HCT116 (cell line): ENCODE measurements around the gene IFT57. TPM values are rescaled to one million over a fixed set of nuclear protein-coding genes. Genes with fewer than 3 reads are reported as not detected.

Experiments used
- ATAC-seq: fragments of 200-7000 bp; cut with Tn5 transposase; 2 replicates; pipeline ENCODE4 v1.9.1; 2020; ENCODE audit warnings: mild to moderate bottlenecking, moderate library complexity
- BruUV-seq: library from RNA; stranded (reverse); fragments of 400-500 nt; replicated peaks from 2 replicates; lab custom pipeline; 2021; lab: Mats Ljungman, UMichigan
- CTCF ChIA-PET: fragments of 300-600 bp; sonication (Branson Sonifier 250); formaldehyde crosslinking; loops from one replicate; lab custom pipeline; 2021; ENCODE audit warnings: antibody characterized with exemption; lab: Charles Lee
- POLR2A ChIA-PET: fragments of 300-600, 350-600 bp; sonication (Branson Sonifier 250); formaldehyde crosslinking; loops from one replicate; lab custom pipeline; 2021; ENCODE audit warnings: antibody characterized with exemption; lab: Charles Lee
- RAD21 ChIA-PET, 2 experiments: fragments of 300-600 bp; sonication (Branson Sonifier 250); formaldehyde crosslinking; loops; one replicate each; lab custom pipeline; 2023; ENCODE audit warnings: low total read pairs in 2 of 2; ENCODE audit not compliant: uncharacterized antibody in 2 of 2, unreplicated experiment in 2 of 2, low non-redundant PET in 1 of 2; lab: Charles Lee
- DNase-seq: peaks from one replicate; pipeline ENCODE4 v3.0.0-alpha.2; 2010; ENCODE audit warnings: low read depth, low spot score
- H2AFZ ChIP-seq: fragments of 200-600 bp; shearing (Covaris generic), sonication (generic); 2 replicates; pipeline ENCODE4 v1.6.1; 2017; ENCODE audit warnings: low read depth, mixed run types, mixed read lengths, antibody characterized with exemption, low read length; ENCODE audit not compliant: poor library complexity, severe bottlenecking
- H3K27ac ChIP-seq: 2 replicates; pipeline ENCODE4 v1.5.1; 2012; ENCODE audit warnings: low read depth, low read length
- H3K27me3 ChIP-seq: fragments of 200-600 bp; sonication (generic); 2 replicates; pipeline ENCODE4 v1.6.1; 2016; ENCODE audit warnings: mixed run types, low read length, mixed read lengths; ENCODE audit not compliant: insufficient read depth
- H3K36me3 ChIP-seq, 2 experiments: fragments of 200-500 bp in 1 of 2; fragments of 200-600 bp in 1 of 2; sonication (Bioruptor generic) in 1 of 2; sonication (generic) in 1 of 2; 2 replicates each; pipeline versions ENCODE4 v1.5.1 to v1.6.1; 2014 to 2016; ENCODE audit warnings: low read length in 2 of 2, inconsistent platforms in 1 of 2, mixed read lengths in 1 of 2, mixed run types in 1 of 2; ENCODE audit not compliant: insufficient read depth in 2 of 2, control insufficient read depth in 1 of 2
- H3K4me1 ChIP-seq, 2 experiments: fragments of 200-600 bp in 1 of 2; sonication (generic) in 1 of 2; 2 replicates each; pipeline versions ENCODE4 v1.5.1 to v1.6.1; 2012 to 2017; ENCODE audit warnings: low read length in 2 of 2, inconsistent platforms in 1 of 2, mild to moderate bottlenecking in 1 of 2, mixed read lengths in 1 of 2, mixed run types in 1 of 2, moderate library complexity in 1 of 2; ENCODE audit not compliant: insufficient read depth in 2 of 2, control insufficient read depth in 1 of 2
- H3K4me2 ChIP-seq: fragments of 200-600 bp; sonication (generic); 2 replicates; pipeline ENCODE4 v1.6.1; 2017; ENCODE audit warnings: mixed run types, low read length, mixed read lengths
- H3K4me3 ChIP-seq, 2 experiments: fragments of 200-600 bp in 1 of 2; sonication (generic) in 1 of 2; replicated peaks in 1 of 2; 2 replicates each; pipeline ENCODE4 v1.5.1; 2011 to 2016; ENCODE audit warnings: low read length in 2 of 2, control low read depth in 1 of 2, low read depth in 1 of 2, mild to moderate bottlenecking in 1 of 2, mixed read lengths in 1 of 2, mixed run types in 1 of 2
- H3K79me2 ChIP-seq: fragments of 200-600 bp; sonication (generic); 2 replicates; pipeline ENCODE4 v1.6.1; 2017; ENCODE audit warnings: mild to moderate bottlenecking, mixed run types, low read length, moderate library complexity, mixed read lengths; ENCODE audit not compliant: insufficient read depth
- H3K9ac ChIP-seq: fragments of 200-600 bp; sonication (generic); 2 replicates; pipeline ENCODE4 v1.6.1; 2016; ENCODE audit warnings: low read length, mixed read lengths
- H3K9me2 ChIP-seq: fragments of 200-600 bp; sonication (generic), shearing (Covaris generic); 2 replicates; pipeline ENCODE4 v1.6.1; 2017; ENCODE audit warnings: mixed run types, mild to moderate bottlenecking, moderate library complexity; ENCODE audit not compliant: insufficient read depth
- H3K9me3 ChIP-seq, 2 experiments: fragments of 200-500 bp in 1 of 2; fragments of 200-600 bp in 1 of 2; sonication (Bioruptor generic) in 1 of 2; sonication (generic) in 1 of 2; 2 replicates each; pipeline ENCODE4 v1.6.1; 2014 to 2017; ENCODE audit warnings: low read length in 2 of 2, mixed read lengths in 2 of 2, inconsistent platforms in 1 of 2, low read depth in 1 of 2, mild to moderate bottlenecking in 1 of 2, mixed run types in 1 of 2, moderate library complexity in 1 of 2; ENCODE audit not compliant: control insufficient read depth in 1 of 2, insufficient read depth in 1 of 2
- H4K20me1 ChIP-seq: fragments of 200-600 bp; sonication (generic), shearing (Covaris generic); 2 replicates; pipeline ENCODE4 v1.6.1; 2017; ENCODE audit warnings: mixed run types, mild to moderate bottlenecking, moderate library complexity; ENCODE audit not compliant: insufficient read depth
- CBX3 ChIP-seq: IDR thresholded peaks from 2 replicates; pipeline ENCODE4 v1.6.1; 2012; ENCODE audit warnings: low read depth
- EGR1 ChIP-seq: IDR thresholded peaks from 2 replicates; pipeline ENCODE4 v1.6.1; 2012; ENCODE audit warnings: low read depth
- EZH2 ChIP-seq: fragments of 200-600 bp; sonication (generic); IDR thresholded peaks from 2 replicates; pipeline ENCODE4 v1.6.1; 2017; ENCODE audit warnings: antibody characterized with exemption, mixed run types
- FOSL1 ChIP-seq: IDR thresholded peaks from 2 replicates; pipeline ENCODE4 v1.6.1; 2012; ENCODE audit warnings: low read depth
- POLR2AphosphoS5 ChIP-seq: IDR thresholded peaks from 2 replicates; pipeline ENCODE4 v1.6.1; 2011; ENCODE audit warnings: mild to moderate bottlenecking, low read depth, low read length, moderate library complexity
- SP1 ChIP-seq: IDR thresholded peaks from 2 replicates; pipeline ENCODE4 v1.6.1; 2012; ENCODE audit warnings: low read depth
- TCF7L2 ChIP-seq: IDR thresholded peaks from 2 replicates; pipeline ENCODE4 v1.7.0; 2011; ENCODE audit warnings: borderline replicate concordance, inconsistent platforms; ENCODE audit not compliant: insufficient read depth, insufficient read length; ENCODE audit errors: extremely low read depth
- YY1 ChIP-seq: IDR thresholded peaks from 2 replicates; pipeline ENCODE4 v1.6.1; 2011; ENCODE audit warnings: low read length, low read depth, moderate library complexity, mild to moderate bottlenecking; ENCODE audit not compliant: insufficient replicate concordance; ENCODE audit errors: extremely low read depth
- ZFX ChIP-seq: fragments of 450-650 bp; IDR thresholded peaks from 2 replicates; pipeline ENCODE4 v1.6.1; 2017
- ZNF274 ChIP-seq: fragments of 200-500 bp; sonication (Bioruptor generic); IDR thresholded peaks from 2 replicates; pipeline ENCODE4 v1.6.1; 2014; ENCODE audit warnings: mild to moderate bottlenecking, low read depth, low read length, inconsistent platforms
- intact Hi-C: fragments of 100-400 bp; cut with micrococcal nuclease; formaldehyde crosslinking; loops from 2 replicates; pipeline ENCODE4 v1.10.0; 2022
- total RNA-seq: library from RNA; stranded (reverse); gene quantifications from one replicate; pipeline ENCODE4 v1.2.1, GENCODE V29; 2021; ENCODE audit not compliant: unreplicated experiment
- TF ChIP-seq, protein P1 (sequence below): IDR thresholded peaks from 2 replicates; pipeline ENCODE4 v1.6.1; 2012; ENCODE audit warnings: low read depth
- TF ChIP-seq, protein P2 (sequence below): IDR thresholded peaks from 2 replicates; pipeline ENCODE4 v1.6.1; 2012
- TF ChIP-seq, protein P3 (sequence below): IDR thresholded peaks from 2 replicates; pipeline ENCODE4 v1.6.1; 2012
- TF ChIP-seq, protein P4 (sequence below): IDR thresholded peaks from 2 replicates; pipeline ENCODE4 v1.6.1; 2011; ENCODE audit warnings: mild to moderate bottlenecking, low read length, moderate library complexity; ENCODE audit not compliant: insufficient replicate concordance; ENCODE audit errors: extremely low read depth

The IFT57 gene
- total RNA-seq, 1 experiment from 2014 or later, result 38.4 TPM

DNA sequence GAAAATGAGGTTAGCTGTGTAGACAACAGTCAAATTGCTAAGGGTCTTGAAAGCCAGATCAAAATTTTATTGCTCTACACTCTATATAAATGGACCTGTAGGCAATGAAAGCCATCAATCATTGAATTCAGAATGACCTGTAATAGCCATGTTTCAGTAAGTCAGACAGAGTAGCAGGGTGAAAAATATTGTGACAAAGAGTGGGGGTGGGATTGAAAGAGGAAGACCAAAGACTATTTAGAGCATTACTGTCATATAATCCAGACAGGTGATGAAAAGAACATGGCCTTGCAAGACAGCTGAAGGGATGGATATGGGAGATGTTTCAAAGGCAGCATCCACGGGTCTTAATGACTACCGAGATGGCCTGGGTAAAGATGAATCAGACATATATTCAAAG is 22.2 kb downstream of the IFT57 start:
- Histone ChIP-seq H3K4me1 (no peaks in the 10 kb centered on the region), H4K20me1 (no peaks in the 10 kb centered on the region), H3K4me3 (no peak overlapping the region), H3K36me3 (no peaks in the 10 kb centered on the region), H3K9me2 (no peaks in the 10 kb centered on the region), H3K9me3 (no peaks in the 10 kb centered on the region; a peak in 1 of 4 replicates), H3K79me2 (no peaks in the 10 kb centered on the region), H3K4me2 (no peak overlapping the region), H3K9ac (no peak overlapping the region), H3K27me3 (no peaks in the 10 kb centered on the region), H3K27ac (no peak overlapping the region), H2AFZ (no peak overlapping the region)
- no TSS peak for BruUV-seq
- ATAC-seq (no peak), DNase-seq (no peak)
- TF ChIP-seq, protein P1, sequence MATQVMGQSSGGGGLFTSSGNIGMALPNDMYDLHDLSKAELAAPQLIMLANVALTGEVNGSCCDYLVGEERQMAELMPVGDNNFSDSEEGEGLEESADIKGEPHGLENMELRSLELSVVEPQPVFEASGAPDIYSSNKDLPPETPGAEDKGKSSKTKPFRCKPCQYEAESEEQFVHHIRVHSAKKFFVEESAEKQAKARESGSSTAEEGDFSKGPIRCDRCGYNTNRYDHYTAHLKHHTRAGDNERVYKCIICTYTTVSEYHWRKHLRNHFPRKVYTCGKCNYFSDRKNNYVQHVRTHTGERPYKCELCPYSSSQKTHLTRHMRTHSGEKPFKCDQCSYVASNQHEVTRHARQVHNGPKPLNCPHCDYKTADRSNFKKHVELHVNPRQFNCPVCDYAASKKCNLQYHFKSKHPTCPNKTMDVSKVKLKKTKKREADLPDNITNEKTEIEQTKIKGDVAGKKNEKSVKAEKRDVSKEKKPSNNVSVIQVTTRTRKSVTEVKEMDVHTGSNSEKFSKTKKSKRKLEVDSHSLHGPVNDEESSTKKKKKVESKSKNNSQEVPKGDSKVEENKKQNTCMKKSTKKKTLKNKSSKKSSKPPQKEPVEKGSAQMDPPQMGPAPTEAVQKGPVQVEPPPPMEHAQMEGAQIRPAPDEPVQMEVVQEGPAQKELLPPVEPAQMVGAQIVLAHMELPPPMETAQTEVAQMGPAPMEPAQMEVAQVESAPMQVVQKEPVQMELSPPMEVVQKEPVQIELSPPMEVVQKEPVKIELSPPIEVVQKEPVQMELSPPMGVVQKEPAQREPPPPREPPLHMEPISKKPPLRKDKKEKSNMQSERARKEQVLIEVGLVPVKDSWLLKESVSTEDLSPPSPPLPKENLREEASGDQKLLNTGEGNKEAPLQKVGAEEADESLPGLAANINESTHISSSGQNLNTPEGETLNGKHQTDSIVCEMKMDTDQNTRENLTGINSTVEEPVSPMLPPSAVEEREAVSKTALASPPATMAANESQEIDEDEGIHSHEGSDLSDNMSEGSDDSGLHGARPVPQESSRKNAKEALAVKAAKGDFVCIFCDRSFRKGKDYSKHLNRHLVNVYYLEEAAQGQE, result no peak
- TF ChIP-seq FOSL1 (no peak), EGR1 (no peak)
- intact Hi-C loops, result no loop called here
- ChIA-PET POLR2A (no interaction called here), CTCF (no interaction called here), RAD21 (no interaction called here)

DNA sequence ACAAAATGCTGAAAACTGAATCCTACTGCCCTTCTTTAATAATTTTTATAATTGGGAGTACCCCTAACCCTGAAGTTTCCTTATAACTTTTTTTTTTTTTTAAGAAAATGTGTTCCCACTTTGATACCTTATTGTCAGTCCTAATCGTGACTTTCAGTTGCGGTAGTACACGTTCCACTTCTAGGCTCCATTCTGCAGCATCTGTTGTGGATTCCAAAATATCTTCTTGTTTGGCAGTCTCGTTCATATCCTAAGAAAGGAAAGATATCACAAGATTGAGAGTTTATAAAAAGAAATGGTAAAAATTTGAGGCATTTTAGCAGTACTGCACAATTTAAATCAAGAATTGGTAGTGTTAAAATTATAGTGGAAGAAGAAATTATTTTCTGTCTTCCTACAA is 30.8 kb downstream of the IFT57 start:
- H4K20me1 ChIP-seq, result no peaks in the 10 kb centered on the region
- no peaks in the 10 kb centered on the region for H3K4me1 ChIP-seq
- H3K4me2 ChIP-seq, result no peak overlapping the region
- H3K9me3 ChIP-seq, result no peaks in the 10 kb centered on the region; a peak in 1 of 4 replicates
- ATAC-seq (no peak), DNase-seq (no peak)
- H3K36me3 ChIP-seq, result peaks cover 0 to 6% of the 10 kb centered on the region in 2 experiments; a peak in 1 of 4 replicates
- ChIA-PET RAD21 (no interaction called here), POLR2A (no interaction called here), CTCF (no interaction called here)
- TF ChIP-seq, protein P2, sequence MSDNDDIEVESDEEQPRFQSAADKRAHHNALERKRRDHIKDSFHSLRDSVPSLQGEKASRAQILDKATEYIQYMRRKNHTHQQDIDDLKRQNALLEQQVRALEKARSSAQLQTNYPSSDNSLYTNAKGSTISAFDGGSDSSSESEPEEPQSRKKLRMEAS, result no peak
- TF ChIP-seq ZFX (no peak), EZH2 (no peak), EGR1 (no peak), FOSL1 (no peak), TCF7L2 (no peak), SP1 (no peak), CBX3 (no peak), POLR2AphosphoS5 (no peak), ZNF274 (no peak), YY1 (no peak)
- TF ChIP-seq, protein P3, sequence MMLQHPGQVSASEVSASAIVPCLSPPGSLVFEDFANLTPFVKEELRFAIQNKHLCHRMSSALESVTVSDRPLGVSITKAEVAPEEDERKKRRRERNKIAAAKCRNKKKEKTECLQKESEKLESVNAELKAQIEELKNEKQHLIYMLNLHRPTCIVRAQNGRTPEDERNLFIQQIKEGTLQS, result no peak
- TF ChIP-seq, protein P4, sequence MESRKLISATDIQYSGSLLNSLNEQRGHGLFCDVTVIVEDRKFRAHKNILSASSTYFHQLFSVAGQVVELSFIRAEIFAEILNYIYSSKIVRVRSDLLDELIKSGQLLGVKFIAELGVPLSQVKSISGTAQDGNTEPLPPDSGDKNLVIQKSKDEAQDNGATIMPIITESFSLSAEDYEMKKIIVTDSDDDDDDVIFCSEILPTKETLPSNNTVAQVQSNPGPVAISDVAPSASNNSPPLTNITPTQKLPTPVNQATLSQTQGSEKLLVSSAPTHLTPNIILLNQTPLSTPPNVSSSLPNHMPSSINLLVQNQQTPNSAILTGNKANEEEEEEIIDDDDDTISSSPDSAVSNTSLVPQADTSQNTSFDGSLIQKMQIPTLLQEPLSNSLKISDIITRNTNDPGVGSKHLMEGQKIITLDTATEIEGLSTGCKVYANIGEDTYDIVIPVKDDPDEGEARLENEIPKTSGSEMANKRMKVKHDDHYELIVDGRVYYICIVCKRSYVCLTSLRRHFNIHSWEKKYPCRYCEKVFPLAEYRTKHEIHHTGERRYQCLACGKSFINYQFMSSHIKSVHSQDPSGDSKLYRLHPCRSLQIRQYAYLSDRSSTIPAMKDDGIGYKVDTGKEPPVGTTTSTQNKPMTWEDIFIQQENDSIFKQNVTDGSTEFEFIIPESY, result no peak
- H3K27me3 ChIP-seq, result no peaks in the 10 kb centered on the region
- intact Hi-C loops, result no loop called here
- BruUV-seq, result no TSS peak
- no peak overlapping the region for H3K9ac ChIP-seq
- no peaks in the 10 kb centered on the region for H3K79me2 ChIP-seq
- H2AFZ ChIP-seq, result no peak overlapping the region
- H3K9me2 ChIP-seq, result 0 out of 2 replicates have a peak, but pooled peaks cover 3% of the 10 kb centered on the region
- no peak overlapping the region for H3K27ac ChIP-seq
- H3K4me3 ChIP-seq, result no peak overlapping the region
